Mononuclear cell (primary cell): ENCODE measurements around the gene KIF21A. TPM values are rescaled to one million over a fixed set of nuclear protein-coding genes. Genes with fewer than 3 reads are reported as not detected.
"Not testable (repeated sequence)": the region's sequence is repeated elsewhere in the genome, so short reads cannot be mapped to it uniquely, and the experiment has no call there.

Experiments
- H3K27me3 ChIP-seq: 2 replicates; pipeline ENCODE4 v1.6.0; 2011; ENCODE audit warnings: low read length, control low read depth; ENCODE audit not compliant: insufficient read depth
- H3K4me1 ChIP-seq: 2 replicates; pipeline ENCODE4 v1.5.1; 2011; ENCODE audit warnings: mild to moderate bottlenecking, low read length, control low read depth; ENCODE audit not compliant: insufficient read depth
- H3K4me3 ChIP-seq: 2 replicates; pipeline ENCODE4 v1.5.1; 2011; ENCODE audit warnings: mild to moderate bottlenecking, low read length, moderate library complexity
- H3K9me3 ChIP-seq: 2 replicates; pipeline ENCODE4 v1.5.1; 2011; ENCODE audit warnings: low read depth, mild to moderate bottlenecking, control low read depth, low read length
- total RNA-seq: library from RNA; depleted of rRNA; stranded (reverse); fragments of >200 nt; gene quantifications from one replicate; pipeline ENCODE4 v1.2.3, GENCODE V29; 2012

Gene KIF21A
- total RNA-seq, result 9.6 TPM

- Histone ChIP-seq H3K27me3 (peaks cover 35% of the 10 kb centered on the region), H3K4me1 (peaks cover 13% of the 10 kb centered on the region), H3K9me3 (no peaks in the 10 kb centered on the region), H3K4me3 (peak within 1 kb of the TSS; percentile 43)
Measured at GRCh38 chr12:39443081-39443928, at the start of gene KIF21A. TSS of gene KIF21A (minus strand) at chr12:39443120. CDS start at chr12:39442970, 150 bp downstream.

GRCh38 chr12:39490500-39491282, 47.8 kb upstream of the KIF21A start:
- H3K4me1 ChIP-seq, result no peaks in the 10 kb centered on the region
- no peak overlapping the region for H3K4me3 ChIP-seq
- H3K9me3 ChIP-seq, result no peaks in the 10 kb centered on the region
- H3K27me3 ChIP-seq, result no peaks in the 10 kb centered on the region

GRCh38 chr12:39483597-39483996, 40.7 kb upstream of the KIF21A start:
- Histone ChIP-seq H3K4me1 (no peaks in the 10 kb centered on the region), H3K9me3 (no peaks in the 10 kb centered on the region), H3K27me3 (no peaks in the 10 kb centered on the region), H3K4me3 (no peak overlapping the region)

GRCh38 chr12:39483042-39483441, 40.1 kb upstream of the KIF21A start:
- Histone ChIP-seq H3K27me3 (no peaks in the 10 kb centered on the region), H3K4me1 (no peaks in the 10 kb centered on the region), H3K4me3 (no peak overlapping the region), H3K9me3 (no peaks in the 10 kb centered on the region)

GRCh38 chr12:39476894-39477293, 34.0 kb upstream of the KIF21A start:
- H3K4me1 ChIP-seq, result no peaks in the 10 kb centered on the region
- H3K4me3 ChIP-seq, result no peak overlapping the region
- no peaks in the 10 kb centered on the region for H3K9me3 ChIP-seq
- H3K27me3 ChIP-seq, result no peaks in the 10 kb centered on the region

- Histone ChIP-seq H3K4me3 (no peak overlapping the region), H3K4me1 (no peaks in the 10 kb centered on the region)
Measured at GRCh38 chr12:39476121-39476520, 33.2 kb upstream of the KIF21A start.

GRCh38 chr12:39475136-39475535, 32.2 kb upstream of the KIF21A start:
- H3K4me1 ChIP-seq, H3K9me3 ChIP-seq, H3K27me3 ChIP-seq, H3K4me3 ChIP-seq: not testable (repeated sequence)

More at GRCh38 chr12:39476121-39476520, 33.2 kb upstream of the KIF21A start:
- no peaks in the 10 kb centered on the region for H3K9me3 ChIP-seq
- H3K27me3 ChIP-seq, result no peaks in the 10 kb centered on the region

GRCh38 chr12:39467432-39467870, 24.5 kb upstream of the KIF21A start:
- H3K9me3 ChIP-seq, result no peaks in the 10 kb centered on the region
- no peaks in the 10 kb centered on the region for H3K27me3 ChIP-seq
- H3K4me3 ChIP-seq, result no peak overlapping the region
- no peaks in the 10 kb centered on the region for H3K4me1 ChIP-seq

GRCh38 chr12:39464976-39465695, 22.2 kb upstream of the KIF21A start:
- Histone ChIP-seq H3K4me3 (no peak overlapping the region), H3K9me3 (no peaks in the 10 kb centered on the region), H3K27me3 (no peaks in the 10 kb centered on the region), H3K4me1 (no peaks in the 10 kb centered on the region)

- no peaks in the 10 kb centered on the region for H3K27me3 ChIP-seq
- H3K4me3 ChIP-seq, result no peak overlapping the region
- H3K9me3 ChIP-seq, result no peaks in the 10 kb centered on the region
- H3K4me1 ChIP-seq, result no peaks in the 10 kb centered on the region
Measured at GRCh38 chr12:39461059-39461458, 18.1 kb upstream of the KIF21A start.

GRCh38 chr12:39459027-39459434, 16.1 kb upstream of the KIF21A start:
- Histone ChIP-seq H3K4me1 (no peaks in the 10 kb centered on the region), H3K4me3 (no peak overlapping the region), H3K27me3 (no peaks in the 10 kb centered on the region), H3K9me3 (no peaks in the 10 kb centered on the region)

- Histone ChIP-seq H3K4me3 (no peak overlapping the region), H3K27me3 (no peaks in the 10 kb centered on the region), H3K4me1 (no peaks in the 10 kb centered on the region), H3K9me3 (no peaks in the 10 kb centered on the region)
Measured at GRCh38 chr12:39451977-39452376, 9.1 kb upstream of the KIF21A start.

- Histone ChIP-seq H3K27me3 (peaks cover 8% of the 10 kb centered on the region), H3K4me3 (no peak overlapping the region), H3K9me3 (no peaks in the 10 kb centered on the region), H3K4me1 (peaks cover 5% of the 10 kb centered on the region)
Measured at GRCh38 chr12:39448038-39448437, 5.1 kb upstream of the KIF21A start.

- H3K9me3 ChIP-seq, result no peaks in the 10 kb centered on the region
- H3K4me3 ChIP-seq, result no peak overlapping the region
- peaks cover 35% of the 10 kb centered on the region for H3K27me3 ChIP-seq
- H3K4me1 ChIP-seq, result peaks cover 13% of the 10 kb centered on the region
Measured at GRCh38 chr12:39443929-39444209, 949 bp upstream of the KIF21A start.

- Histone ChIP-seq H3K4me1 (peaks cover 13% of the 10 kb centered on the region), H3K27me3 (peaks cover 35% of the 10 kb centered on the region), H3K9me3 (no peaks in the 10 kb centered on the region), H3K4me3 (peak overlapping the region; percentile 43)
Measured at GRCh38 chr12:39442831-39443080, 164 bp downstream of the KIF21A start.
